GM19467 (cell line): ENCODE data around the gene NSDHL.
A peak's percentile ranks its signal among the peaks of the same experiment; 100 is the strongest.

Source experiments
- ATAC-seq: cut with Tn5 transposase; IDR thresholded peaks from one replicate; pipeline ENCODE4 v1.9.1; 2021; ENCODE audit warnings: mild to moderate bottlenecking, moderate library complexity; ENCODE audit not compliant: unreplicated experiment

Gene NSDHL

GRCh38 chrX:152910018-152910417, 79.2 kb downstream of the NSDHL start:
- peak; percentile 59 for ATAC-seq

GRCh38 chrX:152912106-152912505, 81.2 kb downstream of the NSDHL start:
- ATAC-seq = no peak

GRCh38 chrX:152912641-152913040, 81.8 kb downstream of the NSDHL start:
- ATAC-seq = no peak

GRCh38 chrX:152913346-152913745, 82.5 kb downstream of the NSDHL start:
- no peak for ATAC-seq

GRCh38 chrX:152913910-152914309, 83.0 kb downstream of the NSDHL start:
- no peak for ATAC-seq

GRCh38 chrX:152915541-152916241, 84.8 kb downstream of the NSDHL start:
- ATAC-seq = peak; percentile 89

- no peak for ATAC-seq
Measured at GRCh38 chrX:152917656-152918579, 87.1 kb downstream of the NSDHL start.

- ATAC-seq = no peak
Measured at GRCh38 chrX:152918707-152919106, 87.8 kb downstream of the NSDHL start.
